ENCODE data around the gene ARL15.

DNA sequence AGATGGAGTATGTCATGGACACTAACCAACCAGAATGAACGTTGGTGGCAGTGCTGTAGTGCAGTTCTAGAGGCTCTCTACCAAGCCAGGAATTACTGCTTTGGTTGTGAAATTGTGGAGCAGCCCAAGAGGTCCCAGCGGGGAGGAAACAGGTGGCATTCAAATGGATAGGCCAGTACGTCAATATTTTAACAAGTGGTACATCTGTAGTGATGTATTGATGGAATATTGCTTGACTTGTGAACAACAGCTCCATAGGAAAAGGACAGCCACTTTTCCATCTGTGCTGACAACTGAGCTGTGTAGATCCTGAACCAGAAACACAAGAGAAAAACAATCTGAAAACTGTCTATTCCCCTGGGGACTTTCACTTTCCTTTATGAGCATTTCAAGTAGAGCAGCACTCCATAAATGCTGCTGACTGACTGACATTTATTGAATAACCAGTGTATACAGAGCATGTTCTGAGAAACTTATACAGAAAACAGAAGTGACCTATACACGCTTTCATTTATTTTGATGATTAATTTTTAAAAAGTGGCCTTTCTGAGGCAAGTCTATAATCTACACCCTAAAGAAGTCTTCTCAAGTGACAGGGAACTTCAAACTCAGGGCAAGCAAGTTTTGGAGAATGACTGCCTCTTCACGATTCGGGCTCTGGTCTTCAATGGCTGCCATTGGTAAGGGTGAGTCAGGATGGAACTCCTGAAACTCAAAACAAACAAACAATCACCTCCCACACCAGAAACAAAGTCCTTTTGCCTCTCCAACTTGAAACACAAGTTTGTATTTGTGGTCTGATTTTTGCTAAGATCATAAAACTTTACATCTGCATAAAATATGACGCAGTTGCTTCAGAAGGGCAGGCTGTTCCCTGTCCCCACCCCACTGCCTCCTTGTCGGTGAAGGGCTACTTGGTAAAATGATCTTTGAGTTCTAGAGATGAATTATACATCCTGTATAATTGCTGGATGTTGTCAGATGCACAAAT, 387.6 kb downstream of the ARL15 start:
- TF ChIP-seq, protein P1, sequence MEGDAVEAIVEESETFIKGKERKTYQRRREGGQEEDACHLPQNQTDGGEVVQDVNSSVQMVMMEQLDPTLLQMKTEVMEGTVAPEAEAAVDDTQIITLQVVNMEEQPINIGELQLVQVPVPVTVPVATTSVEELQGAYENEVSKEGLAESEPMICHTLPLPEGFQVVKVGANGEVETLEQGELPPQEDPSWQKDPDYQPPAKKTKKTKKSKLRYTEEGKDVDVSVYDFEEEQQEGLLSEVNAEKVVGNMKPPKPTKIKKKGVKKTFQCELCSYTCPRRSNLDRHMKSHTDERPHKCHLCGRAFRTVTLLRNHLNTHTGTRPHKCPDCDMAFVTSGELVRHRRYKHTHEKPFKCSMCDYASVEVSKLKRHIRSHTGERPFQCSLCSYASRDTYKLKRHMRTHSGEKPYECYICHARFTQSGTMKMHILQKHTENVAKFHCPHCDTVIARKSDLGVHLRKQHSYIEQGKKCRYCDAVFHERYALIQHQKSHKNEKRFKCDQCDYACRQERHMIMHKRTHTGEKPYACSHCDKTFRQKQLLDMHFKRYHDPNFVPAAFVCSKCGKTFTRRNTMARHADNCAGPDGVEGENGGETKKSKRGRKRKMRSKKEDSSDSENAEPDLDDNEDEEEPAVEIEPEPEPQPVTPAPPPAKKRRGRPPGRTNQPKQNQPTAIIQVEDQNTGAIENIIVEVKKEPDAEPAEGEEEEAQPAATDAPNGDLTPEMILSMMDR (IDR thresholded peaks at IDR 0.05; ENCODE audit: insufficient read depth, low read length): no peak
- TF ChIP-seq, protein P2, sequence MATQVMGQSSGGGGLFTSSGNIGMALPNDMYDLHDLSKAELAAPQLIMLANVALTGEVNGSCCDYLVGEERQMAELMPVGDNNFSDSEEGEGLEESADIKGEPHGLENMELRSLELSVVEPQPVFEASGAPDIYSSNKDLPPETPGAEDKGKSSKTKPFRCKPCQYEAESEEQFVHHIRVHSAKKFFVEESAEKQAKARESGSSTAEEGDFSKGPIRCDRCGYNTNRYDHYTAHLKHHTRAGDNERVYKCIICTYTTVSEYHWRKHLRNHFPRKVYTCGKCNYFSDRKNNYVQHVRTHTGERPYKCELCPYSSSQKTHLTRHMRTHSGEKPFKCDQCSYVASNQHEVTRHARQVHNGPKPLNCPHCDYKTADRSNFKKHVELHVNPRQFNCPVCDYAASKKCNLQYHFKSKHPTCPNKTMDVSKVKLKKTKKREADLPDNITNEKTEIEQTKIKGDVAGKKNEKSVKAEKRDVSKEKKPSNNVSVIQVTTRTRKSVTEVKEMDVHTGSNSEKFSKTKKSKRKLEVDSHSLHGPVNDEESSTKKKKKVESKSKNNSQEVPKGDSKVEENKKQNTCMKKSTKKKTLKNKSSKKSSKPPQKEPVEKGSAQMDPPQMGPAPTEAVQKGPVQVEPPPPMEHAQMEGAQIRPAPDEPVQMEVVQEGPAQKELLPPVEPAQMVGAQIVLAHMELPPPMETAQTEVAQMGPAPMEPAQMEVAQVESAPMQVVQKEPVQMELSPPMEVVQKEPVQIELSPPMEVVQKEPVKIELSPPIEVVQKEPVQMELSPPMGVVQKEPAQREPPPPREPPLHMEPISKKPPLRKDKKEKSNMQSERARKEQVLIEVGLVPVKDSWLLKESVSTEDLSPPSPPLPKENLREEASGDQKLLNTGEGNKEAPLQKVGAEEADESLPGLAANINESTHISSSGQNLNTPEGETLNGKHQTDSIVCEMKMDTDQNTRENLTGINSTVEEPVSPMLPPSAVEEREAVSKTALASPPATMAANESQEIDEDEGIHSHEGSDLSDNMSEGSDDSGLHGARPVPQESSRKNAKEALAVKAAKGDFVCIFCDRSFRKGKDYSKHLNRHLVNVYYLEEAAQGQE (IDR thresholded peaks at IDR 0.05; ENCODE audit: insufficient replicate concordance, low read depth): no peak
- no peak for TF ChIP-seq POLR2AphosphoS5 (IDR thresholded peaks at IDR 0.05; ENCODE audit: low read depth)
- no peak for TF ChIP-seq GABPA (IDR thresholded peaks at IDR 0.05; ENCODE audit: low read depth)
